GM23338 (cell line): Measurements from ENCODE around the gene MRPS31. TPM values are rescaled to one million over a fixed set of nuclear protein-coding genes. Genes with fewer than 3 reads are reported as not detected.

Experiments used
- ATAC-seq: fragments of 200-7000 bp; cut with Tn5 transposase; 3 replicates; pipeline ENCODE4 v1.9.1; 2020
- DNase-seq: peaks from one replicate; pipeline ENCODE4 v3.0.0-alpha.2; 2015; ENCODE audit warnings: low spot score
- H2AFZ ChIP-seq: fragments of 200-600 bp; sonication (generic); 2 replicates; pipeline ENCODE4 v1.8.0; 2016; ENCODE audit warnings: antibody characterized with exemption, mild to moderate bottlenecking, moderate library complexity
- H3F3A ChIP-seq: fragments of 200-600 bp; sonication (generic); replicated peaks from 2 replicates; pipeline ENCODE4 v1.8.0; 2017; ENCODE audit warnings: antibody characterized with exemption, mixed run types, low read depth
- H3K27ac ChIP-seq: fragments of 200-600 bp; sonication (generic); 2 replicates; pipeline ENCODE4 v1.6.1; 2016; ENCODE audit warnings: low read depth
- H3K27me3 ChIP-seq: fragments of 200-600 bp; sonication (generic); 2 replicates; pipeline ENCODE4 v1.8.0; 2016; ENCODE audit warnings: mild to moderate bottlenecking, mixed run types, moderate library complexity; ENCODE audit not compliant: insufficient read depth
- H3K36me3 ChIP-seq: fragments of 200-600 bp; sonication (generic); 2 replicates; pipeline ENCODE4 v1.8.0; 2016; ENCODE audit warnings: mild to moderate bottlenecking; ENCODE audit not compliant: insufficient read depth
- H3K4me1 ChIP-seq: fragments of 200-600 bp; sonication (generic); 2 replicates; pipeline ENCODE4 v1.8.0; 2016; ENCODE audit warnings: mild to moderate bottlenecking, moderate library complexity; ENCODE audit not compliant: insufficient read depth
- H3K4me2 ChIP-seq: fragments of 200-600 bp; sonication (generic); 2 replicates; pipeline ENCODE4 v1.7.1; 2017; ENCODE audit warnings: mixed run types
- H3K4me3 ChIP-seq: fragments of 200-600 bp; sonication (generic); 2 replicates; pipeline ENCODE4 v1.6.1; 2016; ENCODE audit warnings: mixed run types
- H3K79me2 ChIP-seq: fragments of 200-600 bp; sonication (generic); replicated peaks from 2 replicates; pipeline ENCODE4 v1.8.0; 2017; ENCODE audit warnings: mild to moderate bottlenecking; ENCODE audit not compliant: insufficient read depth
- H3K9me2 ChIP-seq: fragments of 200-600 bp; sonication (generic); 2 replicates; pipeline ENCODE4 v1.8.0; 2017; ENCODE audit not compliant: insufficient read depth
- H4K20me1 ChIP-seq: fragments of 200-600 bp; sonication (generic); replicated peaks from 2 replicates; pipeline ENCODE4 v1.8.0; 2017; ENCODE audit warnings: mild to moderate bottlenecking; ENCODE audit not compliant: insufficient read depth
- H3K27ac Mint-ChIP-seq: 2 replicates; pipeline ENCODE4 v1.8.0; 2020; ENCODE audit warnings: inconsistent platforms, mild to moderate bottlenecking, moderate library complexity, mixed read lengths
- H3K27me3 Mint-ChIP-seq: 3 replicates; pipeline ENCODE4 v1.8.0; 2022; ENCODE audit warnings: low read depth, mild to moderate bottlenecking, moderate library complexity, mixed read lengths, inconsistent platforms; ENCODE audit not compliant: insufficient read depth, poor library complexity
- H3K36me3 Mint-ChIP-seq: 3 replicates; pipeline ENCODE4 v1.8.0; 2021; ENCODE audit warnings: low read depth, mild to moderate bottlenecking, inconsistent platforms, moderate library complexity, mixed read lengths
- H3K4me1 Mint-ChIP-seq: 3 replicates; pipeline ENCODE4 v1.8.0; 2020; ENCODE audit warnings: mild to moderate bottlenecking, inconsistent platforms, mixed read lengths
- H3K4me3 Mint-ChIP-seq: 3 replicates; pipeline ENCODE4 v1.8.0; 2021; ENCODE audit warnings: moderate library complexity, mild to moderate bottlenecking, inconsistent platforms, mixed read lengths
- H3K9me3 Mint-ChIP-seq: 3 replicates; pipeline ENCODE4 v1.8.0; 2020; ENCODE audit warnings: moderate library complexity, mild to moderate bottlenecking, inconsistent platforms, mixed read lengths
- CREB1 ChIP-seq: fragments of 250-450 bp; sonication (Bioruptor Pico); IDR thresholded peaks from 2 replicates; pipeline ENCODE4 v1.5.0; 2020; ENCODE audit warnings: low read depth, mild to moderate bottlenecking, moderate library complexity
- CTCF ChIP-seq, 2 experiments: fragments of 200-600 bp in 1 of 2; sonication (generic) in 1 of 2; conservative IDR thresholded peaks; 2 replicates each; pipeline versions ENCODE4 v1.5.1 to v1.6.1; 2016 to 2017; ENCODE audit warnings: antibody characterized with exemption in 2 of 2, low read depth in 2 of 2, mild to moderate bottlenecking in 2 of 2, moderate library complexity in 1 of 2
- POLR2AphosphoS5 ChIP-seq: IDR thresholded peaks from 2 replicates; pipeline ENCODE4 v1.6.1; 2016; ENCODE audit warnings: antibody characterized with exemption, low read depth
- REST ChIP-seq: IDR thresholded peaks from one replicate; pipeline ENCODE4 v1.6.1; 2018; ENCODE audit warnings: antibody characterized with exemption; ENCODE audit not compliant: unreplicated experiment
- STAT1 ChIP-seq: IDR thresholded peaks from one replicate; pipeline ENCODE4 v1.6.1; 2016; ENCODE audit warnings: antibody characterized with exemption; ENCODE audit not compliant: unreplicated experiment
- ZNF114 ChIP-seq: fragments of 250-450 bp; sonication (Bioruptor Pico); IDR thresholded peaks from 2 replicates; pipeline ENCODE4 v1.5.0; 2020; ENCODE audit warnings: mild to moderate bottlenecking, moderate library complexity
- polyA plus RNA-seq: library from polyadenylated mRNA; unstranded; fragments of >200 nt; fragmentation: Nextera tagmentation; extraction: Ambion mirVana; gene quantifications from 2 replicates; pipeline ENCODE4 v1.2.1, GENCODE V29; 2016
- total RNA-seq: library from RNA; depleted of rRNA; stranded (reverse); fragments of >200 nt; shearing (Covaris generic); gene quantifications from 2 replicates; pipeline ENCODE4 v1.2.3, GENCODE V29; 2014
- TF ChIP-seq, protein P1 (sequence below): fragments of 250-450 bp; sonication (Bioruptor Pico); IDR thresholded peaks from 2 replicates; pipeline ENCODE4 v1.5.0; 2020; ENCODE audit warnings: mild to moderate bottlenecking, moderate library complexity

Gene MRPS31
- total and polyA plus RNA-seq, 2 experiments from 2014 or later = 26.8 to 62.7 TPM

DNA sequence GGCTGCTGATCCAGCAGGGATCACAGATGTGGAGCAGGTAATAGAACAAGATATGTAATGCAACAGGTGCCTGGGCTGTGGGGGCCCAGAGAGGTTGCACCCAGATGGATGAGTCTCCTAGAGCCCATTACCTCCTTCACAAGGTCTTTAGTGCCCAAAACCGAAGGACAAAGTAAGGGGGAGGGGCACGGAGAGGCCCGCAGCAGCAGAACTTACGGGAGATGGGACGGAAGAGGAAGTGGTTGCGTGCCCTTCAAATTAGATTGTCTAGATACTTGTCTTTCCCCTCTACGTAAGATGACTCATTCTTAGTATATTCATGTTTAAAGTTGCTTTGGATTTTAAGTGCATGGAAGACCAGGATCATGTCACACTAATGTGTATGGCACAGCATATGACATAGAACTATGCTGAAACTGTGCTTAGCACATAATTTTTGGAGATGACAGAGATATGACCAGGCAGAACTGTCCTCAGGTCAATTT, 5.7 kb upstream of the MRPS31 start:
- Mint-ChIP-seq H3K27me3 (no peaks in the 10 kb centered on the region), H3K4me1 (peaks cover 13% of the 10 kb centered on the region), H3K27ac (no peak overlapping the region), H3K36me3 (no peaks in the 10 kb centered on the region; the same call in 2 of the 3 replicates), H3K4me3 (no peak overlapping the region), H3K9me3 (no peaks in the 10 kb centered on the region)
- no peak for ATAC-seq
- TF ChIP-seq ZNF114 (CRISPR knock-in tag) (no peak), CTCF (conservative IDR thresholded peaks at IDR 0.05; ENCODE audit: low read depth in 2 of 2) (no peak)
- DNase-seq = no peak
- Histone ChIP-seq H3K4me1 (no peaks in the 10 kb centered on the region; the same call in 1 of the 2 replicates), H3F3A (no peaks in the 10 kb centered on the region), H3K4me2 (no peak overlapping the region), H3K36me3 (no peaks in the 10 kb centered on the region), H3K27me3 (no peaks in the 10 kb centered on the region), H4K20me1 (no peaks in the 10 kb centered on the region), H3K79me2 (no peaks in the 10 kb centered on the region), H3K27ac (no peak overlapping the region), H2AFZ (no peak overlapping the region; the same call in 1 of the 2 replicates), H3K4me3 (no peak overlapping the region), H3K9me2 (no peaks in the 10 kb centered on the region)

- Mint-ChIP-seq H3K4me3 (no peak overlapping the region), H3K27me3 (peaks cover under 1% of the 10 kb centered on the region), H3K36me3 (no peaks in the 10 kb centered on the region), H3K4me1 (peaks cover 13% of the 10 kb centered on the region), H3K27ac (no peak overlapping the region), H3K9me3 (no peaks in the 10 kb centered on the region)
- Histone ChIP-seq H3K36me3 (no peaks in the 10 kb centered on the region), H2AFZ (no peak overlapping the region; the same call in 1 of the 2 replicates), H3K4me2 (no peak overlapping the region), H3K27ac (no peak overlapping the region), H3K79me2 (no peaks in the 10 kb centered on the region), H3K4me1 (no peaks in the 10 kb centered on the region; the same call in 1 of the 2 replicates), H4K20me1 (no peaks in the 10 kb centered on the region), H3F3A (no peaks in the 10 kb centered on the region), H3K9me2 (no peaks in the 10 kb centered on the region), H3K27me3 (no peaks in the 10 kb centered on the region), H3K4me3 (no peak overlapping the region)
- ATAC-seq (no peak), DNase-seq (no peak)
- TF ChIP-seq, protein P1, sequence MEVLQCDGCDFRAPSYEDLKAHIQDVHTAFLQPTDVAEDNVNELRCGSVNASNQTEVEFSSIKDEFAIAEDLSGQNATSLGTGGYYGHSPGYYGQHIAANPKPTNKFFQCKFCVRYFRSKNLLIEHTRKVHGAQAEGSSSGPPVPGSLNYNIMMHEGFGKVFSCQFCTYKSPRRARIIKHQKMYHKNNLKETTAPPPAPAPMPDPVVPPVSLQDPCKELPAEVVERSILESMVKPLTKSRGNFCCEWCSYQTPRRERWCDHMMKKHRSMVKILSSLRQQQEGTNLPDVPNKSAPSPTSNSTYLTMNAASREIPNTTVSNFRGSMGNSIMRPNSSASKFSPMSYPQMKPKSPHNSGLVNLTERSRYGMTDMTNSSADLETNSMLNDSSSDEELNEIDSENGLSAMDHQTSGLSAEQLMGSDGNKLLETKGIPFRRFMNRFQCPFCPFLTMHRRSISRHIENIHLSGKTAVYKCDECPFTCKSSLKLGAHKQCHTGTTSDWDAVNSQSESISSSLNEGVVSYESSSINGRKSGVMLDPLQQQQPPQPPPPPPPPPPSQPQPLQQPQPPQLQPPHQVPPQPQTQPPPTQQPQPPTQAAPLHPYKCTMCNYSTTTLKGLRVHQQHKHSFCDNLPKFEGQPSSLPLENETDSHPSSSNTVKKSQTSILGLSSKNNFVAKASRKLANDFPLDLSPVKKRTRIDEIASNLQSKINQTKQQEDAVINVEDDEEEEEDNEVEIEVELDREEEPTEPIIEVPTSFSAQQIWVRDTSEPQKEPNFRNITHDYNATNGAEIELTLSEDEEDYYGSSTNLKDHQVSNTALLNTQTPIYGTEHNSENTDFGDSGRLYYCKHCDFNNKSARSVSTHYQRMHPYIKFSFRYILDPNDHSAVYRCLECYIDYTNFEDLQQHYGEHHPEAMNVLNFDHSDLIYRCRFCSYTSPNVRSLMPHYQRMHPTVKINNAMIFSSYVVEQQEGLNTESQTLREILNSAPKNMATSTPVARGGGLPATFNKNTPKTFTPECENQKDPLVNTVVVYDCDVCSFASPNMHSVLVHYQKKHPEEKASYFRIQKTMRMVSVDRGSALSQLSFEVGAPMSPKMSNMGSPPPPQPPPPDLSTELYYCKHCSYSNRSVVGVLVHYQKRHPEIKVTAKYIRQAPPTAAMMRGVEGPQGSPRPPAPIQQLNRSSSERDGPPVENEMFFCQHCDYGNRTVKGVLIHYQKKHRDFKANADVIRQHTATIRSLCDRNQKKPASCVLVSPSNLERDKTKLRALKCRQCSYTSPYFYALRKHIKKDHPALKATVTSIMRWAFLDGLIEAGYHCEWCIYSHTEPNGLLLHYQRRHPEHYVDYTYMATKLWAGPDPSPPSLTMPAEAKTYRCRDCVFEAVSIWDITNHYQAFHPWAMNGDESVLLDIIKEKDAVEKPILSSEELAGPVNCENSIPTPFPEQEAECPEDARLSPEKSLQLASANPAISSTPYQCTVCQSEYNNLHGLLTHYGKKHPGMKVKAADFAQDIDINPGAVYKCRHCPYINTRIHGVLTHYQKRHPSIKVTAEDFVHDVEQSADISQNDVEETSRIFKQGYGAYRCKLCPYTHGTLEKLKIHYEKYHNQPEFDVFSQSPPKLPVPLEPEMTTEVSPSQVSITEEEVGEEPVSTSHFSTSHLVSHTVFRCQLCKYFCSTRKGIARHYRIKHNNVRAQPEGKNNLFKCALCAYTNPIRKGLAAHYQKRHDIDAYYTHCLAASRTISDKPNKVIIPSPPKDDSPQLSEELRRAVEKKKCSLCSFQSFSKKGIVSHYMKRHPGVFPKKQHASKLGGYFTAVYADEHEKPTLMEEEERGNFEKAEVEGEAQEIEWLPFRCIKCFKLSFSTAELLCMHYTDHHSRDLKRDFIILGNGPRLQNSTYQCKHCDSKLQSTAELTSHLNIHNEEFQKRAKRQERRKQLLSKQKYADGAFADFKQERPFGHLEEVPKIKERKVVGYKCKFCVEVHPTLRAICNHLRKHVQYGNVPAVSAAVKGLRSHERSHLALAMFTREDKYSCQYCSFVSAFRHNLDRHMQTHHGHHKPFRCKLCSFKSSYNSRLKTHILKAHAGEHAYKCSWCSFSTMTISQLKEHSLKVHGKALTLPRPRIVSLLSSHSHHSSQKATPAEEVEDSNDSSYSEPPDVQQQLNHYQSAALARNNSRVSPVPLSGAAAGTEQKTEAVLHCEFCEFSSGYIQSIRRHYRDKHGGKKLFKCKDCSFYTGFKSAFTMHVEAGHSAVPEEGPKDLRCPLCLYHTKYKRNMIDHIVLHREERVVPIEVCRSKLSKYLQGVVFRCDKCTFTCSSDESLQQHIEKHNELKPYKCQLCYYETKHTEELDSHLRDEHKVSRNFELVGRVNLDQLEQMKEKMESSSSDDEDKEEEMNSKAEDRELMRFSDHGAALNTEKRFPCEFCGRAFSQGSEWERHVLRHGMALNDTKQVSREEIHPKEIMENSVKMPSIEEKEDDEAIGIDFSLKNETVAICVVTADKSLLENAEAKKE (CRISPR knock-in tag) = no peak
- TF ChIP-seq CREB1 (no peak), REST (no peak), CTCF (conservative IDR thresholded peaks at IDR 0.05; ENCODE audit: low read depth in 2 of 2) (no peak), POLR2AphosphoS5 (no peak), STAT1 (no peak)
These were observed 5.2 kb upstream of the MRPS31 start for GRCh38 chr13:40776232-40776631.
